Glomerular visceral epithelial cell (primary cell): ENCODE data around the gene BEX2.
"Not testable (repeated sequence)": the region's sequence is repeated elsewhere in the genome, so short reads cannot be mapped to it uniquely, and the experiment has no call there.

Experiments
- DNase-seq: peaks from one replicate; pipeline ENCODE4 v3.0.0-alpha.2; 2016; ENCODE audit errors: extremely low spot score

The BEX2 gene

DNA sequence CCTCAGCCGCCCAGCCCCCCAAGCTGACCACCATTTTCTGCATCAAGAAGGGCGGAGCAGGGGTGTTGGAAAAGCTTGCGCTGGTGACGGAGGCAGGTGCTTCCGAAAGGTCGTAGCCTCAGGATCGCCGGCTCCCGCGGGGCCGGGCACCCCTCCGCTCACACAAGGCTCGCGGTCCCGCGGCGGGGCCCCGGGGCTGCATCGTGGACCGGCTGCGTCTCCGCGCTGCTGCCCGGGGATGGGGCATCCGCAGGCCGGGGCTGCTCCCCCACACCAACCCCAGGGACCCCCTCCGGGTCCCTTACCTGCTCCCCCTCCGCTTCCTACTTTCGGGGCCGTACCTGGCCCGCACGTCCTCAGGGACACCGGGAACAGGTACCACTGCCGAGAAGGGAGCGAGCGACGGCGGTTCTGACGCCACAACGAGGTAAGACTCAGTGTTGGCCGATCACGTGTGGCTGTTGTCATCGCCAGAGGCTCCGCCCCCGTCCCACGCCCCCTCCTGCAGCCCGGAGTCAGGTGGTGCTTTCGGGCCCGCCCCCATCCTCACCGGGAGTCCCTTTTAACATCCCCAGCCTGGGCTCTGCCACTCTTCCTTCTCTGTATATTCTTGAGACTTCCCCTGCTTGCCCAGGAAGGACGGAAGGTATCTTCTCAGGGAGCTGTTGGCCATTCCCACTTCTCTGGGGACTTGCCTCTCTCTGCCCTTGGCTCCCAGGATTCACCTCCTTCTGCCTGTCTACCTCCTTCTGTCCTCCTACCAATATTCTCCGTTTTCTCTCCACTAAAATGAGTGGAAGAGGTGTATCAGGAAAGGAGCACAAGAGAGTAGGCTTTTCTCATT is at the start of gene BEX2:
TSS of gene BEX2 (minus strand) at position 436 of the 844 bp plus-strand sequence. CDS start 1,014 bp downstream, outside the sequence.
- peak; percentile 62 for DNase-seq

GRCh38 chrX:103360092-103360491 is 49.3 kb upstream of the BEX2 start:
- DNase-seq = no peak

- not testable (repeated sequence) for DNase-seq
Observed at GRCh38 chrX:103359605-103360004, 48.8 kb upstream of the BEX2 start.

- DNase-seq = no peak
Observed at GRCh38 chrX:103357871-103358270, 47.1 kb upstream of the BEX2 start.

DNA sequence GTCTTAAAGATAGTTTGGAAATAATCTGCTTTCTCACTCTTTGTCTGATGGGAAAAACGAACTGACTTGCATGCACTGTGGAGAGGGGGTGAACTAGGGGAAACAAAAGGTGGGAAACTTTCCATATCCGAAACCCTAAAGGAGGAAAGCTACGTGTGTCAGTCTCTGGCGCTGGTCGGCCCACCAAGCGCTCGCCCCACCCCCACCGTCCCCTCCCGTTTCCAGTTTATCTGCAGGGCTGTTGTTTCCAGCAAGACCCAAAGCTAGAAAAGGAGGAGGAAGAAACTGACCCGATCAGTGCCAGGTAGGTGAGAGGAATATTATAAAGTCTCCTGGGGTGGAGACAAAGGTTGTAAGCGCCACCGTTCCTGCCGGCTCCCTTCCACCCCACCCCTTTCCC is 46.1 kb upstream of the BEX2 start:
- no peak for DNase-seq

DNA sequence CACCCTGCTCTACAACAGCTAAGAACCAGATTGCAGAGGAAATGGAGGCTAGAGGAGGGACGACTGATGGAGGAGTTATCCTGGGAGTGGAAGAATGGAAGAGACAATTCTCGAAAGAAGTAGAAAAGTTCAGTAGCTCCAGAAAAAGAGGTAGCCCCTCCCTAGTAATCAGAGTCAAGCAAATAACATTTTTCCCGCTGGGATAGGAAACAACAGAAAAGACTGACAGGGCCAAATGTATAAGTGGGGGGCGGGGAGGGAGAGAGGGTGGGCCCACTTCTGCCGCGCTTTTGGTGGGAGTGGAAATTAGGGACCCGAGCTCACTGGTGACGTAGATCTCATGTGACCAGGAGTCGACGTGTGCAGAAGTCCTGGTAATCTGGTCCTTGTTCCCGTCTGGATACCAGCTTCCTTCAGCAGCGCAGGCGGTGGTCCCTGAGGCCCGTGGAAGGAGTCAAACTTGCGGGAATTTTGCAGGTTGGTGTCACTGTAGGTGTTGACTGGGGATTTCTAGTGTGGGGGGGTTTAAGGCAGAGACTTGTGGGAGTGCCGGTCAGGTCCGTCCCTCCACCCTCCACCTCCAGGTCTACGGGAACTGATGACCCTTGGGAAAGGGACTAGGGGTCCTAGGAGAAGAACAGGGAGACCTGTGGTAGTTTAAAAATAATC is 45.5 kb upstream of the BEX2 start, which contains the start of gene TCEAL9:
TSS of gene TCEAL9 (plus strand) at position 377 of the 669 bp plus-strand sequence. CDS start 1,179 bp downstream, outside the sequence.
- peak; percentile 71 for DNase-seq

- DNase-seq = no peak
Observed at GRCh38 chrX:103347682-103348397, 37.0 kb upstream of the BEX2 start.

DNA sequence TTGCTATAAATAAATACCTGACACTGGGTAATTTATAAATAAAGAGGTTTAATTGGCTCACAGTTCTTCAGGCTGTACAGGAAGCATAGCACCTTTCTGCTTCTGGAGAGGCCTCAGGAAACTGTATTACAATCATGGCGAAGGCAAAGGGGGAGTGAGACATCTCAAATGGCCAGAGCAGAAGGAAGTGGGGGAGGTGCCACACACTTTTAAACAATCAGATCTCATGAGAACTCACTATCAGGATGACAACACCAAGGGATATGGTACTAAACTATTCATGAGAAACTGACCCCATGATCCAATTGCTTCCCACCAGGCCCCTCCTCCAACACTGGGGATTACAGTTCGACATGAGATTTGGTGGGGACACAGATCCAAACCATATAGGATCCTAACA is 33.8 kb upstream of the BEX2 start:
- DNase-seq = no peak

DNA sequence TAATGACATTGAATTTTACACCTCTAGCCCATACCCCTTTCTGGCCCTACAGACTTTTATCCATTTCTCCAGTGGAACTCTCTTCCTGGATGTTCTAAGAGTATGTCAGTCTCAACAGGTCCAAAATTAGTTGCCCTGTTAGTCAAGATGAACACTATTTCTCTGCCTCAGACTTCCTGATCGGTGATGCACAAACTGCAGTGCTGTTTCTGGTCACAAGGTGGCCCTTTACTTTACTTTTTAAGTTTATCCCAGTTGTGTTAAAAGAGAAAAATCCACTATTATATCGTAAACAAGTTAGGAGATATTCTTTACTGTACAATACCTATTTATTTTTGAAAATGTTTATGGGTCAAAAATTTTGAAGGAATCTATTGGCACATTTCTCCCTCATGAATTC is 32.3 kb upstream of the BEX2 start:
- peak; percentile 42 for DNase-seq

- DNase-seq = no peak
Observed at GRCh38 chrX:103338663-103339062, 27.9 kb upstream of the BEX2 start.

DNA sequence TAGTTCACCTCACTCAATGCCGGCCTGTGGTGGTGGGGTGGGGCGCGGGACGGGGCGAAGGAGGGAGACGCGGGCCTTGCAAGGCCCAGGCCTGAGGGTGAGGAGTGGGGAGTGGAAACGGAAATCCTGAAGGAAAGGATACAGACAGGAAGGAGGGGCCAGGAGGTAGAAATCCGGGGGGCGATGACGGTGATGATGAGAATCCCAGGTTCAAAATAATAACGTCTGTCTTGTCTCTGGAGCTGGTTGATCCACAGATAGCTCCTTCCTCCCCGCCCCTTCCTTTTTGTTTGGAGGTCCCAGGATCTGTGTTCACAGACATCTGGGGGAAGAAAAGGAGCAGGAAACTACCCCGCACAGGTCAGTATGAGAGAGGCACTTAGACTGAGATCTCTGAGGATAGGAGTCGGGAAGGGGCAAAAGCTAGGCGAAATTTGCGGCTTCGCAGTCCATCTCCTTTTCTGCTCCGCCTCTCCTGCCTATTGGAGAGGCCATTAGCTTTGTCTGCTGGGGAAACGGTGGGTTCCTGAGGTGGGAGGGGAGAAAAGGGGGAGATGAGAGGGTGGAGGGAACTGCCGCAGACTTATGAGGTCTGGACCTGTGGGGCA is 20.0 kb upstream of the BEX2 start:
- peak; percentile 0 for DNase-seq

DNA sequence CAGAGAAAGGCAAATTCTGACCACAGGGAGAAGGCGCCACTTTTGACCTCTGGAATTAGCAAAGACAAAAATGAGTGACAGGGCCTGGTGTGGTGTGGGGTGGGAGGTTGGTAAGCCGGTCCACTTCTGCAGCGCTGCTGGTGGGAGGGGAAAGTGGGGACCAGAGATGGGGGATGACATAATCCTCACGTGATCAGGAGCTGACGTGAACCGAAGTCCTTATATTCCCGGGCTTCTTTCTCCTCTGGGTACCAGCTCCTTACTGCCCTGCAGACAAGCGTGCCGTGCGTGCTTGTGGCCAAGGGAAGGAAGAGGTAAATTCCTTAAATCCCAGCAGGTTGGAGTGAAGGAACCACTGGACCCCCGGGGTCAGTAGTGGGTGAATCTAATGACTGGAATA is 19.2 kb upstream of the BEX2 start, which contains the start of gene TCEAL7:
TSS of gene TCEAL7 (plus strand) at position 249 of the 400 bp plus-strand sequence. CDS start 1,165 bp downstream, outside the sequence.
- peak; percentile 26 for DNase-seq

GRCh38 chrX:103311399-103311780 is 600 bp upstream of the BEX2 start:
- no peak for DNase-seq

DNA sequence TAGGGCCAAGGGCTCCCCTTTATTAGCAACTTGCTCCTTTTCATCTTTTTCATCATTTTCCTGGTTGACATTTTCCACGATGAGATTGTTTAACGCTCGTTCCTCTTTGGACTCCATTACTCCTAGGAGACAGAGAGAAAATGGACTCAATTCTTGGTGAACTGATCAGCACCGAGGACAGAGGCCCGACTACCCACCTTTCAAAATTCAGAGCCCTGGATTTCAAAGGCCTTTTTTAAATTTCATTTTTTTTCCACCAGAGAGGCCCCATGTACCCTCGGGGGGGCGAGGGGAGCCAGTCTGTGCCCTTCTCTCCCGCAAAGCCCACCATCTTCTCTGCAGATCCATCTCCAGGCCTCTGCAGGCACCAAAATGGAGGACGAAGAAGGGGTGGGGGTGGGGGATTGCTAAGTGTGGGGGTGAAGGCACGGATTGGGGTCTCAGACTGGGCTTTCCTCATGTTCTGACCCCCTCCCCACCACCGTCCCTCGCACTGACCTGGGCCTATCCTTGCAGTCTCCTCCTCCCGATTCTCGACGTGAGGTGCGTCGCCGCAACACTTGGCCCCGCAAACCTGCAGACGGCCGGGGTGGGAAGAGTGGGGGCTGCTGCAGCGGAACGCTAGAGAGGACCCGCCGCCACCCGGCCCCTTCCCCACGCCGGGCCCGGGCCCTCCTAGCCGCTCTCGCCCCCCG is 783 bp downstream of the BEX2 start:
- DNase-seq = no peak

DNA sequence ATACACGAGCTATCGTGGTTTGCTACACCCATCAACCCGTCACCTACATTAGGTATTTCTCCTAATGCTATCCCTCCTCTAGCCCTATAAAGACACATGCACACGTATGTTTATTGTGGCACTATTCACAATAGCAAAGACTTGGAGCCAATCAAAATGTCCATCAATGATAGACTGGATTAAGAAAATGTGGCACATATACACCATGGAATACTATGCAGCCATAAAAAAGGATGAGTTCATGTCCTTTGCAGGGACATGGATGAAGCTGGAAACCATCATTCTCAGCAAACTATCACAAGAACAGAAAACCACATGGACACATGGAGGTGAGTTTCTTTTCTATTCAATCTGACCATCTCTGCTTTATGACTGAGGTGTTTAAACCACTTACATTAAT is 5.1 kb downstream of the BEX2 start:
- DNase-seq = not testable (repeated sequence)

GRCh38 chrX:103304705-103305104 is 6.1 kb downstream of the BEX2 start:
- DNase-seq = no peak

GRCh38 chrX:103293118-103293517 is 17.7 kb downstream of the BEX2 start:
- no peak for DNase-seq

GRCh38 chrX:103279624-103280023 is 31.2 kb downstream of the BEX2 start:
- no peak for DNase-seq

DNA sequence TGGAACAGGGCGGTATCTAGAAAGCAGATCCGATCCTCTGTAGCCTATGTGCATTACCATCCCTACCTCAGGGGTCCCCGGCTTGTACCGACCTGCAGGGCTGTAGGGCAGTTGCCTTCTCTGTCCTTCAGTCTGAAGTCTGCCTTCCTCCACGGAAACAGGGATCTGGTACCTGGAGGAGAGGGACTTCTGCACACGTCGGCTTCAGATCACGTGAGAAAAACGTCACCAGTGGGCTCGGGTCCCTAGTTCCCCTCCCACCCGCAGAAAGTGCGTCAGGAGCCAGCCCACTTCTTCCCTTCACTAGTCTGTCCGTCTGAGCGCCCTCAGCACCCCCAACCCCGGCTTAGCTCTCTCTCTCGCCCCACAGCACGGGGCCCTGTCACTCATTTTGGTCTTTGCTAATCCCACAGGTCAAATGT is 34.2 kb downstream of the BEX2 start, which contains the start of gene TCEAL5:
TSS of gene TCEAL5 (minus strand) at position 170 of the 422 bp plus-strand sequence. CDS start 2,187 bp downstream, outside the sequence.
- no peak for DNase-seq

DNA sequence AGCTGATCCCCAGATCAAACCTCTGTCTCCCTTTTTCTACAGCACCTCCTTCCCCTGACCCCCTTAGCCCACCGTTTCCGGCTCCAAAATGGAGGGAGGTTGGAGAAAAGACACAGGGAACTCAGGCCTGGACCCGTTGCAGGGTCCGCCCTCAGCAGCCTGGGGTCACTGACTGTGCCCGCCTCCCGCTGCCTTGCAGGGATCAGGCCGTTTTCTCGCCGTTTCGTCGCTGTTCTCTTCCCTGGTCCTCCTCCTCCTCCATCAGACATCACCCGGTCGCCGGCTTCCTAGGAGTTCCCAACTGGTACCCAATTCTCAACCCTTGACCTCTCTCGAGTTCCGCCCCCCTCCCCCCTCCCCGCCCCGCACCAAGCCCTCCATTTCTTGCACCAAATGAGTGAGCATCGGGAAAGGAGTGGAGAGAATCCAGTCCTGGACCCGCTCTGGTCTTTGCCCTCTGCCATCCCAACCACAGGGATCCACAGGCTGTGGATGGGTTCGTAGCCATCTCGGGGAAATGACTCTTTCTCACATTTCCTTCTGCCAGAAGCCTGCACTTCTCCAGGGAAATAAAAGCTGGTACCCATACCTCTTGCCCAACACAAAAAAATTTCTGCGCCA is 34.7 kb downstream of the BEX2 start:
- DNase-seq = no peak

GRCh38 chrX:103274284-103274683 is 36.5 kb downstream of the BEX2 start:
- DNase-seq = no peak
